Caco-2 (cell line): Measurements from ENCODE around the gene OR6M1. TPM values are rescaled to one million over a fixed set of nuclear protein-coding genes. Genes with fewer than 3 reads are reported as not detected.

Experiments used
- BruUV-seq: library from RNA; stranded (reverse); fragments of 400-500 nt; replicated peaks from 2 replicates; lab custom pipeline; 2021; lab: Mats Ljungman, UMichigan
- CTCF ChIA-PET: fragments of 300-600 bp; sonication (Branson Sonifier 250); formaldehyde crosslinking; loops from one replicate; lab custom pipeline; 2022; ENCODE audit warnings: antibody characterized with exemption; lab: Charles Lee
- POLR2A ChIA-PET: fragments of 300-600 bp; sonication (Branson Sonifier 250); formaldehyde crosslinking; loops from one replicate; lab custom pipeline; 2022; ENCODE audit warnings: antibody characterized with exemption; lab: Charles Lee
- DNase-seq, 2 experiments: peaks; one replicate each; pipeline versions ENCODE4 v3.0.0 to v3.0.0-alpha.2; 2020 to 2022
- H3K27me3 ChIP-seq: replicated peaks from 2 replicates; pipeline ENCODE4 v1.6.0; 2011; ENCODE audit warnings: low read length; ENCODE audit not compliant: control insufficient read depth, insufficient read depth
- H3K36me3 ChIP-seq: 2 replicates; pipeline ENCODE4 v1.5.1; 2011; ENCODE audit warnings: low read length; ENCODE audit not compliant: control insufficient read depth, insufficient read depth
- H3K4me1 ChIP-seq: fragments of 250-450 bp; sonication (Bioruptor Pico); 2 replicates; pipeline ENCODE4 v1.5.1; 2020; ENCODE audit warnings: mild to moderate bottlenecking
- H3K4me3 ChIP-seq: 2 replicates; pipeline ENCODE4 v1.5.1; 2011; ENCODE audit warnings: low read depth, mild to moderate bottlenecking, control low read depth, low read length
- H3K9me3 ChIP-seq: fragments of 250-450 bp; sonication (Bioruptor Pico); 2 replicates; pipeline ENCODE4 v1.5.1; 2020; ENCODE audit warnings: mild to moderate bottlenecking, moderate library complexity
- H3K27ac Mint-ChIP-seq: one replicate; pipeline ENCODE4 v1.8.0; 2022; ENCODE audit warnings: mixed read lengths; ENCODE audit not compliant: unreplicated experiment
- H3K27me3 Mint-ChIP-seq: one replicate; pipeline ENCODE4 v1.8.0; 2022; ENCODE audit warnings: mixed read lengths; ENCODE audit not compliant: insufficient read depth, unreplicated experiment
- H3K36me3 Mint-ChIP-seq: one replicate; pipeline ENCODE4 v1.8.0; 2022; ENCODE audit warnings: mild to moderate bottlenecking, mixed read lengths; ENCODE audit not compliant: insufficient read depth, unreplicated experiment
- H3K4me1 Mint-ChIP-seq: one replicate; pipeline ENCODE4 v1.8.0; 2022; ENCODE audit warnings: low read depth, mixed read lengths; ENCODE audit not compliant: unreplicated experiment
- H3K4me3 Mint-ChIP-seq: one replicate; pipeline ENCODE4 v1.8.0; 2022; ENCODE audit warnings: mild to moderate bottlenecking, moderate library complexity, mixed read lengths; ENCODE audit not compliant: unreplicated experiment
- H3K9me3 Mint-ChIP-seq: one replicate; pipeline ENCODE4 v1.8.0; 2022; ENCODE audit warnings: mixed read lengths; ENCODE audit not compliant: unreplicated experiment
- intact Hi-C: fragments of 100-400 bp; cut with micrococcal nuclease; formaldehyde crosslinking; loops from one replicate; pipeline ENCODE4 v1.10.0; 2022; ENCODE audit not compliant: unreplicated experiment
- total RNA-seq: library from RNA; stranded (reverse); gene quantifications from 2 replicates; pipeline ENCODE4 v1.2.3, GENCODE V29; 2022
- TF ChIP-seq, protein P1 (sequence below), 2 experiments: fragments of 200-600 bp in 1 of 2; IDR thresholded peaks; 1 replicate in 1 of 2; 2 replicates in 1 of 2; pipeline versions ENCODE4 v1.5.1 to v1.8.0; 2011 to 2022; ENCODE audit warnings: antibody characterized with exemption in 1 of 2, control low read depth in 1 of 2, inconsistent platforms in 1 of 2, low read depth in 1 of 2, low read length in 1 of 2, mild to moderate bottlenecking in 1 of 2, moderate library complexity in 1 of 2; ENCODE audit not compliant: insufficient read depth in 1 of 2, severe bottlenecking in 1 of 2, unreplicated experiment in 1 of 2

OR6M1 gene
- total RNA-seq, 1 experiment from 2014 or later = not detected

DNA sequence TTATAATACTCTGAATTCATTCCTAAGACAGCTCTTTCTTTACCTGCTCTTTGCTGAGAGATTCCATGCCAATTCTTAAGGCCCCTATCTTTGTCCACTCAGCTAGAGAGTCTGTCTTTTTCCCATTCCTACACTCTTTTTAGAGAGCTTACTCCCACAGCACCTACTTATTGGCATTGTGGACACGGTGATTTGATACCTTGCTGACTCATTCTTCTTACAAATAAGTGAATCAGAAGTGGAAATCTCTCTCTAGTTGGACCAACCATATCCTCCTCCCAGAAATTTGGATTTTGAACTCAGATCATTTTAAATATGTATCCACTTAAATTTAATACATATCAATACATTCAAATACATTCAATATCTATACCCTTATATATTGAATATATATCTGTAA is 32.5 kb upstream of the OR6M1 start:
- H3K4me3 ChIP-seq = no peak overlapping the region
- H3K36me3 Mint-ChIP-seq = no peaks in the 10 kb centered on the region

DNA sequence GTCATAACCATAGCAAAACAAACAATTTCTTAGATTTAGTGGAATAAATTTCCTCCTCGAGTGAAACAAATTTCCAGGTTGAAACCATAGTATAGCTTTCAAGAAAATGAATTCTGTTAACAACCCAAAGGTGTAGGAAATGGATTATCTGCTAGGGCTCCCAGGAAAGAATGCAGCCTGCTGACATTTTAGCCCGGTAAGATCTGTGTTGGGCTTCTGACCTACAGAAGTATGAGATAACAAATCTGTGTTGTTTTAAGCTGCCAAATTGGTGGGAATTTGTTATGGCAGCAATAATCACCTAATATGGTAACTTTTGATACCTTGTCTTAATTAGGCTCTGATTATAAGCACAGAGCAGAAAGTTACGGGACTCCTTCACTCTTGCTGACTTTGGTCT is 32.0 kb upstream of the OR6M1 start:
- CTCF ChIA-PET = no interaction called here
- no peak for DNase-seq
- no TSS peak for BruUV-seq
- no peaks in the 10 kb centered on the region for H3K9me3 ChIP-seq
- H3K27me3 ChIP-seq = no peaks in the 10 kb centered on the region
- H3K4me1 Mint-ChIP-seq = peaks cover 6% of the 10 kb centered on the region
- H3K27me3 Mint-ChIP-seq = peaks cover 14% of the 10 kb centered on the region
- peaks cover 7% of the 10 kb centered on the region; the same call in 1 of the 2 replicates for H3K4me1 ChIP-seq
- intact Hi-C loops = no loop called here
- no peaks in the 10 kb centered on the region for H3K36me3 ChIP-seq
- no peaks in the 10 kb centered on the region for H3K36me3 Mint-ChIP-seq
- TF ChIP-seq, protein P1, sequence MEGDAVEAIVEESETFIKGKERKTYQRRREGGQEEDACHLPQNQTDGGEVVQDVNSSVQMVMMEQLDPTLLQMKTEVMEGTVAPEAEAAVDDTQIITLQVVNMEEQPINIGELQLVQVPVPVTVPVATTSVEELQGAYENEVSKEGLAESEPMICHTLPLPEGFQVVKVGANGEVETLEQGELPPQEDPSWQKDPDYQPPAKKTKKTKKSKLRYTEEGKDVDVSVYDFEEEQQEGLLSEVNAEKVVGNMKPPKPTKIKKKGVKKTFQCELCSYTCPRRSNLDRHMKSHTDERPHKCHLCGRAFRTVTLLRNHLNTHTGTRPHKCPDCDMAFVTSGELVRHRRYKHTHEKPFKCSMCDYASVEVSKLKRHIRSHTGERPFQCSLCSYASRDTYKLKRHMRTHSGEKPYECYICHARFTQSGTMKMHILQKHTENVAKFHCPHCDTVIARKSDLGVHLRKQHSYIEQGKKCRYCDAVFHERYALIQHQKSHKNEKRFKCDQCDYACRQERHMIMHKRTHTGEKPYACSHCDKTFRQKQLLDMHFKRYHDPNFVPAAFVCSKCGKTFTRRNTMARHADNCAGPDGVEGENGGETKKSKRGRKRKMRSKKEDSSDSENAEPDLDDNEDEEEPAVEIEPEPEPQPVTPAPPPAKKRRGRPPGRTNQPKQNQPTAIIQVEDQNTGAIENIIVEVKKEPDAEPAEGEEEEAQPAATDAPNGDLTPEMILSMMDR (IDR thresholded peaks at IDR 0.05; ENCODE audit: insufficient read depth in 1 of 2, low read depth in 1 of 2, low read length in 1 of 2, severe bottlenecking in 1 of 2, unreplicated experiment in 1 of 2) = no peak
- H3K9me3 Mint-ChIP-seq = no peaks in the 10 kb centered on the region
- POLR2A ChIA-PET = no interaction called here
- no peak overlapping the region for H3K27ac Mint-ChIP-seq
- no peak overlapping the region for H3K4me3 ChIP-seq
- H3K4me3 Mint-ChIP-seq = no peak overlapping the region

More for the DNA sequence above, 32.5 kb upstream of the OR6M1 start:
- intact Hi-C loops = no loop called here
- BruUV-seq = no TSS peak
- H3K4me3 Mint-ChIP-seq = no peak overlapping the region
- POLR2A ChIA-PET = no interaction called here
- DNase-seq = no peak
- no peak overlapping the region for H3K27ac Mint-ChIP-seq
- no peaks in the 10 kb centered on the region for H3K9me3 ChIP-seq
- H3K9me3 Mint-ChIP-seq = no peaks in the 10 kb centered on the region
- peaks cover 11% of the 10 kb centered on the region for H3K27me3 Mint-ChIP-seq
- CTCF ChIA-PET = no interaction called here
- H3K4me1 ChIP-seq = peaks cover 7% of the 10 kb centered on the region; the same call in 1 of the 2 replicates
- TF ChIP-seq, protein P1 (IDR thresholded peaks at IDR 0.05; ENCODE audit: insufficient read depth in 1 of 2, low read depth in 1 of 2, low read length in 1 of 2, severe bottlenecking in 1 of 2, unreplicated experiment in 1 of 2) = no peak
- no peaks in the 10 kb centered on the region for H3K36me3 ChIP-seq
- no peaks in the 10 kb centered on the region for H3K27me3 ChIP-seq
- H3K4me1 Mint-ChIP-seq = peaks cover 6% of the 10 kb centered on the region

DNA sequence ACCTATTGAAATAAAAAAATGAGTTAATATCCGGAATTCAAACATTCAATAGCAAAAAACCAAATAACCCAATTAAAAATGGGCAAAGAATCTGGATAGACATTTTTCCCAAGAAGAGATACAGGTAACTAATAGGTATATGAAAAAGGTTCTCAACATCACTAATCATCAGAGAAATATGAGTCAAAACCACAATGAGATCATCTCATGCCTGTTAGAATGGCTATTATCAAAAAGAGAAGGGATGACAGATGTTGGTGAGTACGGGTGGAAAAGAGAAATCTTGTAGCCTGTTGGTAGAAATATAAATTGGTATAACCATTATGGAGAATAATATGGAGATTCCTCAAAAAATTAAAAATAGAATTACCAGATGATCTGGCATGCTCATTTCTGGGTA is 26.9 kb upstream of the OR6M1 start:
- H3K9me3 Mint-ChIP-seq = peaks cover 12% of the 10 kb centered on the region
- no TSS peak for BruUV-seq
- peaks cover 14% of the 10 kb centered on the region; the same call in 1 of the 2 replicates for H3K9me3 ChIP-seq

More for the DNA sequence above, 26.9 kb upstream of the OR6M1 start:
- no peak overlapping the region for H3K27ac Mint-ChIP-seq
- H3K4me1 Mint-ChIP-seq = no peaks in the 10 kb centered on the region
- no peaks in the 10 kb centered on the region for H3K36me3 ChIP-seq
- DNase-seq = no peak
- H3K36me3 Mint-ChIP-seq = no peaks in the 10 kb centered on the region
- no peak overlapping the region for H3K4me3 ChIP-seq
- intact Hi-C loops = no loop called here
- TF ChIP-seq, protein P1 (IDR thresholded peaks at IDR 0.05; ENCODE audit: insufficient read depth in 1 of 2, low read depth in 1 of 2, low read length in 1 of 2, severe bottlenecking in 1 of 2, unreplicated experiment in 1 of 2) = no peak
- 0 out of 2 replicates have a peak, but pooled peaks cover under 1% of the 10 kb centered on the region for H3K4me1 ChIP-seq
- no peak overlapping the region for H3K4me3 Mint-ChIP-seq
- CTCF ChIA-PET = no interaction called here
- POLR2A ChIA-PET = no interaction called here
- peaks cover 10% of the 10 kb centered on the region for H3K27me3 Mint-ChIP-seq
- no peaks in the 10 kb centered on the region for H3K27me3 ChIP-seq
